HG03439 (cell line): ENCODE measurements around the gene HOXB9.

ENCODE experiments used
- ATAC-seq: cut with Tn5 transposase; IDR thresholded peaks from one replicate; pipeline ENCODE4 v1.9.1; 2021; ENCODE audit warnings: mild to moderate bottlenecking, moderate library complexity; ENCODE audit not compliant: unreplicated experiment

Gene HOXB9

DNA sequence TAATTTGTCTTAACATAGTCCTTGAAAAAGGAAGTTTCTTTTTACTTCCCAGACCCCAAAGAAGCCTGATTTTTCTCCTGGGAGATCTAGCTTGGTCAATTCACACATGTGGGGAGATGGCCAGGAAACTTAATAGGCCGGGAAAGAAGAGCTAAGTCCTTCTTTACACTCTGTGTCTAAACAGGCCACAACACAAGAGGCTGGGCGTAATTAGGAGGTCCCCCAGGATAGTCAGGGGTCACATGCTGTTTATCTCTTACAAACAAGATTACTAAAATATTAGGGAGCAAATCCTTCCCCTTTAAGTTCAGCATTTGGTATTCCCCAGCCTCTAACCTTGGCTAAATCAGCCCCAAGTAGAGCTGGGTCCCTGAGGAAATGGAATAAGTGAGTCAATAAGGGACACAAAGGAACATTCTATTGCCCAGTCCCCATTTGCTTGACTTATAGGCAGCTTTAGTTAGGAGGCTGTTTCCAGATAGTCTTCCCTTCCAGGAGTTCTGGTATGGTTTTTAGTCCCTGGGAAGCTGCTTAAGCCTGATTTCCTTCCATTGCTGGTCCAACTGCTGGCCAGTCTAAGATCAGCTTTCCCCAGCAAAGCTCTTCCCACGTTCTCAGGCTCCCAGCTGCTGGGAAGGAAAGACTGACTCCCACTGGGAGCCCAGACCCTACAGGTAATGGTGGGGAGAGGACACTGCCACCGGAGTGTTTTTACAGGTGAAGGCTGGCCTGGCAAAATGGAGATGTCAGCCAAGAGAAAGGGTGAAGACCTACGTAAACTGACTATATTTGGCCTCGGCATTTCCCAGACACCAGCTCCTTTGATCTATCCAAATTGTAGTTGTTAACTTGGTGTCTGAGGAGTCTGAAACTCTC, 14.1 kb upstream of the HOXB9 start:
- ATAC-seq = no peak

DNA sequence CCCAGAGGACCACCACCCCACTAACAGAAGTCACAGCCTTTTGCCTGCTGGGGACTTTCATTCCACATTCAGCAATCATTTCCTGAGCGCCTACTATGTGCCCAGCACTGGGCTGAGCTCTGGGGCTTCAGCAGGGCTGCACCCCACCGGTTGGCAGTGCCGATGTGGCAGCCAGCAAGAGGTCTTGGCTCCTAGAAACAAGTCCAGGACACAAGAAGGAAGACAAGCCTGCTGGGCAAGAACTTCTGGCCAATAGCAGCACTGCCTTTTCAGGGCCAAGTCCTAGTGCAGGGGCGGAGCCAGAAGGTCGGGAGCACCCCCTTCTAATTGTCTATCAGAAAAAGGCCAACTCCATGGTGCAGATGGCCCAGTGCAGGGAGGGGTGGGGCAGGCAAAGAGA, 13.0 kb upstream of the HOXB9 start:
- no peak for ATAC-seq

- no peak for ATAC-seq
These were observed 11.4 kb upstream of the HOXB9 start for GRCh38 chr17:48637323-48638260.

- ATAC-seq = no peak
These were observed 10.2 kb upstream of the HOXB9 start for GRCh38 chr17:48636177-48637018.

DNA sequence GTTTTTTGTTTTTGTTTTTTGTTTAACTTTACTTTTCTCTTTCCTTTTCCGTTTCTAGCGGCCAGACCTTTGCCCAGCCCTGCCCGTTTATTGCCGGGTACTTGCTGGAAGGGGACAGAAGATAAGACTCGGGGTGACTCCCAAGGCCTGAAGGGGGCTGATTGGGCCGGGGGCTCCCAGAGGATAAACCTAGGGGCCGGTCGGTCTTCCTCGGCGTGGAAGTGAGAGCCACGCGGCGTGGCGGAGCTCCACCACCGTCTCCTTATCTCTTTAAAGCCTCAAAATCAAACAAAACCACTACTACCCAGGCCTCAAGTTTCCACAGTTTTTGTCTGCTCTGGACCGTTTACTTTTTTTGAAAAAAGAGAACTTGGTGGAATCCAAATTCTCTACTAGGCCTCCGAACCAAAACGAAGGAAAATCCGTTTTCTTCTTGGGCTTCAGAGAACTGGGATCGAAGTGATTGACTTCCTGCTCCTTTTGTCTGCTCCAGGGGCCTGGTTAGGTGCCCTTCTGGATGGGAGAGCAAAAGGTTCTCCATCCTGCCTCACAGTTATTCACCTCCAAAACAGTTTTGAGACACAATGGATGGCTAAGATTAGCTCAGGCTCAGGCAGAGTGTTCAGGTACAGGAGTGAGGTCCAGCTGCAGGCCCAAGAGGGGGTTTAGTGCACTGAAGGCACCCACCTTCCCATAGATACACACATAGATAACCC, 8.5 kb upstream of the HOXB9 start:
- no peak for ATAC-seq

DNA sequence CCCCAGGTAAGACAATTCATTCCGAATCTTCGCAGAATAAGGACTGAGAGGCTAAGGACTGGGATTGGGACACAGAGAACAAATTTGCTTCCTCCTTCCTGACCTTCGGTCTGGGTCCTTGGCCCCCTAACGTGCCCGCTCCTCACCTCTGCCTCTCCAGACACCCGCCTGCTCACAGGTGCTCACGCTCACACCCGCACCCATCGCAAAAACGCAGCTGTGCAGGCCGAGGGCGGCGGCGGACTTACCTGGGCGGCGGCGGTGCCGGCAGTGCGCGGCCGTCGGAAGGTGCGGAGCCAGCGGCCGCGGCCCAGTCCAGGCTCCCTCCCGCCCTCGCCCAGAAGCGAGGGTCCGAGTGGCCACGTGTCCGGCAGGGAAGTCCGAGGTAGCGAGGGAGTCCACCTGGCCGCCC, 7.1 kb upstream of the HOXB9 start:
- ATAC-seq = no peak

- ATAC-seq = no peak
These were observed 6.6 kb upstream of the HOXB9 start for GRCh38 chr17:48632579-48633265.

DNA sequence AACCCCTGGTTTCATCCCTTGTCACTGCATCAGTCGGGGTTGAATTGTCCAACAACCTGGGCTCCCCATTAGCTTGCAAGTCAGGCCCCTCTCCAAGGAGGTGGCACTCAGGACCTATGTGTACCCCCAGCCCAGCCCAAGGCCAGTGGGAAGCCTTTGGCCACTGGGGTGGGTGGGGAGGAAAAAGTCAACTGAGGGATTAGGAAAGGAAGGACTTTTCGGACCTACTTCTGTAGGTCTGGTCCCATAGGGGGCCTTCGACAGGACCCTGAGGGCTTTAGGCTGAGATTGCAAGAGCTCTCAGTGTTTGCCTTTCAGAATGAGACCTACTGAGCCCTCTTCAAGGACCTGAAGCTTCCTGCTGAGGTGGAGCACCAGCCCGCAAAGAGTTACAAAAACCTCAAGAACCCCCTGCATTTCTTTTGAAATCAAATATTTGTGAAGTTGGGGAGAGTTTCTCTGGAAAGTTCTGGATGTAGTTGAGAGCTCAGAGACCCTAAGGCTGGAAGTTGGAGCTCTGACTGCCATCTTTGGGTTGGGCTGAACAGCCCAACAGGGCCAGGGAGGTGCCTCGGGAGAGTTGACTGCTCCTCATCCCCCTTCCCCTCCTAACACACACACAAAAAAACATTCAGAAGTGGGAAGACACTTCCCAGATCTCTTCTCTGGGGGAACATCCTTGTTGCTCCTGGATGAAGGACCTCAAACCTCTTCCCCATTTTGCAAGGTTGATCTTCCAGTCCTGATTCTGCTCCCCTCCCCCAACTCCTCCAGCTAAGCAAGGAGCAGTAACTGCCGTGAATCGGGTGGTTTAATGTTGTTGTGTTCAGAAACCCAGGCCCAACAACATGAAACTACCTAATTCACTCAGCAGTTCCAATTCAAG, 5.8 kb upstream of the HOXB9 start:
- no peak for ATAC-seq

GRCh38 chr17:48630925-48631692, 5.0 kb upstream of the HOXB9 start:
- no peak for ATAC-seq

GRCh38 chr17:48630009-48630924, 4.1 kb upstream of the HOXB9 start:
- ATAC-seq = no peak

GRCh38 chr17:48629411-48629759, 3.2 kb upstream of the HOXB9 start:
- no peak for ATAC-seq

- no peak for ATAC-seq
These were observed 2.7 kb upstream of the HOXB9 start for GRCh38 chr17:48628649-48629410.

DNA sequence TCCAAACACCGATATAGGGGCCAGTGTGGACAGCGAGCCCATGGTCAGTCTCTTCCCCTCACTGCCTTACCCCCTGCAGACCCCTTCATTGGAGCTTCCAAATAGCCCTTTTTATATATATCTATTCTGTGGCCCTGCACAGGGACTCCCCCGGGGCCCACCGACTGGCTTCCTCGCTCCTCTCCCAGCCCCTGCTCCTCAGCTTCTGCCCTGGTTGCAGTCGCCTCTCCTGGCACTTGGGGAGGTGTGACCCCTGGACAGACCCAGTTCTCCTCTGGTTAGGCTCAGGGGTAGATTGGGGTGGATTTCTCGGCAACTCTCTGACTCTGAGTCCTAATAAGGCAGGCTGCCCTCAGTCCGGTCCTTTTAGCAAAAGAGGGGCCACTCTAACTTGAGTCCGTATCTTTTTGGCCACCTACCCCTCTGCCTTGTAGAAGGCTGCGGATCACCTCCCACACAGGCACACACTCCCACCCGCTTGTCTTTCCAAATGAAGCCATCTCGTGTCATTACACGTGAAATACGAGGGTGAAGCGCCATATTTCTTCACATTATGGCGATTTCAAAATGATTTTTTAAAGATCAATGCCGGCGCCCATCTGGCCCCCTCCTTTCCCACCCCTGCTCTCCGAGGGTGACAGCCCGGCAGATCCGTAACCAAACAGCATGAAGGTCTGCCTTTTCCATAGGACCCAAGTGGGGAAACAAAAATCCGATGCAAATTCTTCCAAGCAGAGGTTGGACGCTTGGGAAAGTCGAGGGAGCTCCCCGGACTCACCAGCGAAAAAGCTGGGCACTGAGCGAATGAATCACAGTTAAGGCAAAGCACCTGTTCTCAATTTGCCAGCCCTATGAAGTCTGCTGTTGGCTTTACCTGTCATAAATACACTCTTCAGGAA, 1.7 kb upstream of the HOXB9 start:
- ATAC-seq = no peak

GRCh38 chr17:48627118-48627597, 1.0 kb upstream of the HOXB9 start:
- no peak for ATAC-seq
